Stomach smooth muscle (tissue), 2 donors: Measurements from ENCODE around the gene TPM4.

Experiments
- H3K27ac ChIP-seq: one replicate; pipeline ENCODE4 v1.7.0; 2013; ENCODE audit warnings: mild to moderate bottlenecking, low read length, inconsistent platforms
- H3K27me3 ChIP-seq, 2 donors: one replicate each; pipeline ENCODE4 v1.7.0; 2013; ENCODE audit warnings: low read length in 2 of 2; ENCODE audit not compliant: insufficient read depth in 2 of 2, control insufficient read depth in 1 of 2
- H3K36me3 ChIP-seq, 2 donors: one replicate each; pipeline ENCODE4 v1.7.0; 2013; ENCODE audit warnings: low read length in 2 of 2; ENCODE audit not compliant: control insufficient read depth in 2 of 2, insufficient read depth in 2 of 2
- H3K4me1 ChIP-seq: one replicate; pipeline ENCODE4 v1.7.0; 2013; ENCODE audit warnings: low read length; ENCODE audit not compliant: control insufficient read depth, insufficient read depth
- H3K4me3 ChIP-seq, 2 donors: one replicate each; pipeline ENCODE4 v1.7.0; 2013; ENCODE audit warnings: low read length in 2 of 2
- H3K9ac ChIP-seq, 2 donors: one replicate each; pipeline ENCODE4 v1.7.0; 2013; ENCODE audit warnings: low read length in 2 of 2, mild to moderate bottlenecking in 1 of 2
- H3K9me3 ChIP-seq, 2 donors: one replicate each; pipeline ENCODE4 v1.7.0; 2013; ENCODE audit warnings: low read length in 2 of 2; ENCODE audit not compliant: control insufficient read depth in 2 of 2
- donor health status: healthy.
- donor health status: Pancreatic carcinoma.

Gene TPM4

DNA sequence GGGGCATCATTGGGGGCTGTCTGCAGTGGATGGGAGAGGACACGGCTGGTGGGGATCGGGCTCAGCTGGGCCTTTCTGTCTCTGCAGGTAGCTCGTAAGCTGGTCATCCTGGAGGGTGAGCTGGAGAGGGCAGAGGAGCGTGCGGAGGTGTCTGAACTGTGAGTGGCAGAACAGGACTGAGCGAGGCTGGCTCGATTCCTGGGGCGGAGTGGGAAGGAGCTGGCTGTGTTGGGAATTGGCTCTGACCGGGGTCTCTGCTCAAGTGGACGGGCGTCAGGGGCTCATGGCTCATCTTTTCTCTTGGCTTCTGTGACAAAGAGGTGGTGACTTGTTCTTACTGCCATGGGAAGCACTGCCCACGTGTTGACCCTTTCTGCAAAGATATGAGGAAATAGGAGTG is 11.6 kb downstream of the TPM4 start:
- peak overlapping the region; percentile 62 for H3K27ac ChIP-seq
- H3K36me3 ChIP-seq, result peaks cover 76 to 86% of the 10 kb centered on the region in 2 donors
- H3K9ac ChIP-seq, result no peak overlapping the region
- peaks cover 62% of the 10 kb centered on the region for H3K4me1 ChIP-seq
- H3K27me3 ChIP-seq, result no peaks in the 10 kb centered on the region
- H3K9me3 ChIP-seq, result no peaks in the 10 kb centered on the region
- no peak overlapping the region for H3K4me3 ChIP-seq

DNA sequence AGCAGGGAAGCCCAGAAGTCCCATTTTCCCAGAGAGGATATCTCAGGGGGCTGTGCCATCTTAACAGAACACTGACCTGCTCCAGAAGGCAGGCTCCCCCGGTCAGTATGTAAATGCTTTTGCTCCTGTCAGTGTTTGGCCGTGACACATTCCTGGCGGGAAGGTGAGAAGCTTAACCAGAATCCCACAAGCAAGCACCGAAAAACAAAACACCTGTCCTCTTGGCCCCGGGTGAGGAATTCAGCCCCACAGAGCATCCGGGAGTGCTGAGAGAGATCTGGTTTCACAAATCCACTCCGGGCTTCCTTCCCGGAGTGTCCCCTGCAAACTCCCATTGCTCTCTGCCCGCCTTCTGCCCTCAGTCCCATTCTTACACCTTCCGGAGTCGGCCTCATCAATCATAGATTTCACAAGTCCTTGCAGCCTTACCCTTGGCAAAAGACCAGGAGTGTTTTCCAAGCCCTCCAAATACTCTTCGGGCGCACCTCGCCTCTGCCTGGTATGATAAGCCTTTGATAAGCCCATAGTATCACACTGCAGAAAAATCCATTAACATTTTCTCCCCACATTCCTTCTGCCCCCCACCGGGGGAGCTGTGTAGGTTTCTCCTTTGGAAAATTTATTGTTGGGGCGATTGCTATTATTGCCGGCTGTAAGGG is 12.2 kb downstream of the TPM4 start:
- peaks cover 56% of the 10 kb centered on the region for H3K4me1 ChIP-seq

DNA sequence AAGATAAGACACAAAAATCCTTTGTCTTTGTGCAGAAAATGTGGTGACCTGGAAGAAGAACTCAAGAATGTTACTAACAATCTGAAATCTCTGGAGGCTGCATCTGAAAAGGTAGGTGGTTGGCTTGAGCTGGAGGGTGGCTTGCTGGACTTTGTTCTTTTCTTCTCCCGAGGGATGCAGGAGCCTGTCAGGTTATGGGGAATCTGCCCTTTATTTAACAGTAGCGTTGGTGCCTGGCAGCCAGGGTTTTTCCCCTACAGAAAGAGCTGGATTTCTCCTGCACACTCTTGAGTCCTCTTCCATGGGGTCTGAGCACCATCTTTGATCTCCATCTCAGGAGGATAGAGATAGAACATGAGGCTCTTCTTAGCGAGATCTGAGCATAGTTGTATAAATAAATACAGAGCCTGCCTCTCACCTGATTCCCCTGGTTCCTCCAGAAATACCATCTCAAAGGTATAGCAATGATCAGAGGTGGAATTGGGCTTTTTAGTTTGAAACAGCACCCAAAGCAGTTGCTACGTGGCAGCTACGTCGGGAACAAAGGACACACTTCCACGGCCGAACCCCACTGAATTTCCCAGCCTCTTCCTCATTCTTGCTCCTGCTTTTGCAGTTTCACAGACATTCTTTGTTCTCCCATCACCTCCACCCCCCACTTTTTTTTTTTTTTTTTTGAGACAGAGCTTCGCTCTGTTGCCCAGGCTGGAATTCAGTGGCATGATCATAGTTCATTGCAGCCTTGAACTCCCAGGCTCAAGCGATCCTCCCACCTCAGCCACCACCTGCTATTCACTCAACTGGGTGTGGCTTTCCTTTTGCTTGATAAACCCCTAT is 12.9 kb downstream of the TPM4 start:
- no peak overlapping the region for H3K4me3 ChIP-seq
- peak overlapping the region; percentile 62 for H3K27ac ChIP-seq
- peaks cover 49% of the 10 kb centered on the region for H3K4me1 ChIP-seq
- H3K27me3 ChIP-seq, result no peaks in the 10 kb centered on the region
- no peak overlapping the region for H3K9ac ChIP-seq
- no peaks in the 10 kb centered on the region for H3K9me3 ChIP-seq
- peaks cover 74 to 87% of the 10 kb centered on the region in 2 donors for H3K36me3 ChIP-seq

More for the DNA sequence above, 12.2 kb downstream of the TPM4 start:
- peaks cover 75 to 86% of the 10 kb centered on the region in 2 donors for H3K36me3 ChIP-seq
- H3K9ac ChIP-seq, result no peak overlapping the region
- no peaks in the 10 kb centered on the region for H3K9me3 ChIP-seq
- no peaks in the 10 kb centered on the region for H3K27me3 ChIP-seq
- H3K27ac ChIP-seq, result peak overlapping the region; percentile 62
- no peak overlapping the region for H3K4me3 ChIP-seq

DNA sequence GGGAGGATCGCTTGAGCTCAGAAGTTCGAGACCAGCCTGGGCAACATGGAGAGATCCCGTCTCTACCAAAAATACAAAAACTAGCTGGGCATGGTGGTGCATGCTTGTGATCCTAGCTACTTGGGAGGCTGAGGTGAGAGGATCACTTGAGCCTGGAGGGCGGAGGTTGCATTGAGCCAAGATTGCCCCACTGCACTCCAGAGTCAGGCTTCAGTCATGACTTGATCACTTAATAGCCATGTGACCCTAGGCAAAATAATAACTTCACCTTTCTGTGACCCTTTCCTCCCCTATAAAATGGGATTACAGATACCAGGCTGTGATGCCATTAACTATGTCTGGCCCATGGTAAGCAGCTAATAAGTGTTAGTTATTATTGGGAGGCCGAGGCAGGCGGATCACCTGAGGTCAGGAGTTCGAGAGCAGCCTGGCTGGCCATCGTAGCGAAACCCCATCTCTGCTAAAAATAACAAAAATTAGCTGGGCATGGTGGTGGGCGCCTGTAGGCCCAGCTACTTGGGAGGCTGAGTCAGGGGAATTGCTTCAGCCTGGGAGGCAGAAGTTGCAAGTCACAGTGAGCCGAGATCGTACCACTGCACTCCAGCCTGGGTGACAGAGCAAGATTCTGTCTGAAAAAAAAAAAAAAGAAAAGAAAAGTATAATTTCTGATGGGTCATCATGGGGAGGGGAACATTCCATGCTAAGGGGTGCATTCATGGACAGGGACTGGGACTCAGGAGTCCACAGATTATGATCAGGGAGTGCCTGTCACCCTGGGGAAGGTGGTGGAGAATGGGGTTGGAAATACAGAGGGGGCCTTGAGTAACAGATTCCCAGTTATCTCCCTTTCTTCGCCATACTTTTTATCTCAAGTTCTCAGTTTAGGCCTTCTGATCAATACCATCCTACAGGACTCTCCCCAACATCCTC is 15.5 kb downstream of the TPM4 start:
- H3K9ac ChIP-seq, result peak overlapping the region in 1 of 2 donors; percentile 4
- peaks cover 24% of the 10 kb centered on the region for H3K4me1 ChIP-seq
- H3K9me3 ChIP-seq, result no peaks in the 10 kb centered on the region
- H3K36me3 ChIP-seq, result peaks cover 75 to 85% of the 10 kb centered on the region in 2 donors
- H3K4me3 ChIP-seq, result no peak overlapping the region
- H3K27ac ChIP-seq, result no peak overlapping the region
- no peaks in the 10 kb centered on the region for H3K27me3 ChIP-seq

DNA sequence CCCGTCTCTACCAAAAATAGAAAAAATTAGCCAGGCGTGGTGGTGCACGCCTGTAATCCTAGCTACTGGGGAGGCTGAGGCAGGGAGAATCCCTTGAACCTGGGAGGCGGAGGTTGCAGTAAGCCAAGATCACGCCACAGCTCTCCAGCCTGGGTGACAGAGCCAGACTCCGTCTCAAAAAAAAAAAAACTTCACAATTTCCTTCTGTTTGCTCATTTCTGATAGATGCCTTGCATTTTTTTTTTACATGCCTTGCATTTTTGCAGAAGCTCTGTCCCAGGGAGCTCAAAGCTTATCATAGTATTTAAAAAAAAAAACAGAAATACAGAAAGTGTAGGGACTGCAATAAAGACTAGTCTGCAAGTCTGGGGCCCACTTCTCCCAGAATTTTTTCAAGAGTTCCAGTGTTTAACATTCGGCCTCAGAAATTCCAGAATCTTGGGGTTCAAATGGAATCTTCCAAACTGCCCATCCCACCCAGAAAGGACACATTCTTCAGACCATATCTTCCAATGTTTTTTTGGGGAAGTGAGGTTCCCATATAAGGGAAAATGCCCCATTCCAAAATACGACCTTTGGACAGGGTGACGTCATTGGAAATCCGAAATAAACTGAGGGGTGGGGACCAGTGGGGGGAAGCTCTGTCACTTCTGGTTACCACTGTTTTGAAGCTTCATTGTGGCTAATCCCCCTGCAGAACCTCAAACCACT is 18.2 kb downstream of the TPM4 start:
- Histone ChIP-seq H3K9me3 (no peaks in the 10 kb centered on the region), H3K27ac (peak overlapping the region; percentile 31), H3K4me1 (peaks cover 8% of the 10 kb centered on the region), H3K36me3 (peaks cover 71 to 85% of the 10 kb centered on the region in 2 donors), H3K4me3 (no peak overlapping the region), H3K27me3 (no peaks in the 10 kb centered on the region), H3K9ac (no peak overlapping the region)

DNA sequence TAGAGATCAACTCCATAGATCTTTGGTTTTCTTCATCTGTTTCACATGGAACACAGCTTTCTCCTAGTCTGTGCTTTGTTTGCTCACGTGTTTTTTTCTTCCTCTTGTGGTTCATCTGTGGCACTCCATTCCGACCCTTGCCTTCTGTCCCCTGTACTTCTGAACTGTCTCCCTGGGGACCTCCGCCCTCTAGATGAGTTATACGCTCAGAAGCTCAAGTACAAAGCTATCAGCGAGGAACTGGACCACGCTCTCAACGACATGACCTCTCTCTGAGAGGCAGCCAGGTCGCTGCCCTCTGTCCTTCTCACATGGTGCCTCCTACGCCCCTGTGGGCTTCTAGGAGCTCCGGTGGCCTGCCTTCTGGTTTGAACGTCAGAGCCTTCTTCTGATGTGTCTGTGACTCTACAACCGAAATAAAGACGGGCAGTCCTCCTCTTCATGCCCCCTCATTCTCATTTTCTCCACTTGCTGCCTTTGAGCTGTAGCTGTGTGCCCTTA is 18.8 kb downstream of the TPM4 start:
- Histone ChIP-seq H3K9me3 (no peaks in the 10 kb centered on the region), H3K27me3 (no peaks in the 10 kb centered on the region), H3K4me3 (no peak overlapping the region), H3K9ac (no peak overlapping the region), H3K27ac (peak overlapping the region; percentile 31), H3K4me1 (peaks cover 8% of the 10 kb centered on the region), H3K36me3 (peaks cover 69 to 88% of the 10 kb centered on the region in 2 donors)

DNA sequence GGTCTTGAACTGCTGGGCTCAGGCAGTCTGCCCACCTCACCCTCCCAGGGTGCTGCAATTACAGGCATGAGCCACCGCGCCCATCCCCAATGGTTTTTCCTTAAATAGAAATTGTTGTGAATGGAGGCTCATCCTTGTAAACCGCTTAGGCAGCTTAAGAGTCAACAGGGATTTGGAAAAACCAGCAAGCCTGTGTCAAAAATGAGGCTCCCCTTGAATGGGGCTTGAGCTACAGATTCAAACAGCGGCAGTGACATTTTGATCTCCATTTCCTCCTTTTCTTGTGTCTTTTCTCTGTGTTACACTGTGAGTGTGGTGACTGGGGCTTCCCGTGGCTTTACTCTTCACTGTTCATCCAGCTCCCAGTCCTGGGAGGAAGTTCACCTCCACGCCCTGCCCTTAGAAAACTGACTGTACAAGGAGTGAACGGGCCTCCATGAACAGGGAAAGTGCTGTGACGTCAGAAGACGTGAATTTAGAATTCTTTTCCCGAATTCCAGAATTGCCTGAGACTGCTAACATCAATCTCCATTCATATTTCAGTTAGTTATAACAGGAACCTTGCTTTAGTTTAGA is 20.1 kb downstream of the TPM4 start:
- Histone ChIP-seq H3K9me3 (no peaks in the 10 kb centered on the region), H3K9ac (no peak overlapping the region), H3K27ac (peak overlapping the region; percentile 64), H3K27me3 (no peaks in the 10 kb centered on the region), H3K36me3 (peaks cover 68 to 86% of the 10 kb centered on the region in 2 donors), H3K4me1 (peaks cover 8% of the 10 kb centered on the region), H3K4me3 (no peak overlapping the region)

DNA sequence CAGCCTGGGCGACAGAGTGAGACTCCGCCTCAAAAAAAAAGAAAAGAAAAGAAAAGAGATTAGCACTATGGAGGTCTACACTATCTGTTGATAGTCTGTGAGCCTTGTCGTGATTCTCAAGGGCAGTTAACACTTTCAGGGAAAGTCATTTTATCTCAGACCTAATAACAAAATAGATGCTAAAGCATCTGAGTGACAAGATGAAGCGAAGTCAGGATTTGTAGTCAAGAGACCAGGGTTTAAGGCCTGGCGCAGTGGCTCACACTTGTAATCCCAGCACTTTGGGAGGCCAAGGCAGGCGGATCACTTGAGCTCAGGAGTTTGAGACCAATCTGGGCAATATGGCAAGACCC is 22.1 kb downstream of the TPM4 start:
- Histone ChIP-seq H3K4me3 (no peak overlapping the region), H3K9ac (no peak overlapping the region), H3K27me3 (no peaks in the 10 kb centered on the region), H3K9me3 (no peaks in the 10 kb centered on the region), H3K27ac (peak overlapping the region; percentile 46), H3K36me3 (peaks cover 60 to 87% of the 10 kb centered on the region in 2 donors), H3K4me1 (peaks cover 8% of the 10 kb centered on the region)

DNA sequence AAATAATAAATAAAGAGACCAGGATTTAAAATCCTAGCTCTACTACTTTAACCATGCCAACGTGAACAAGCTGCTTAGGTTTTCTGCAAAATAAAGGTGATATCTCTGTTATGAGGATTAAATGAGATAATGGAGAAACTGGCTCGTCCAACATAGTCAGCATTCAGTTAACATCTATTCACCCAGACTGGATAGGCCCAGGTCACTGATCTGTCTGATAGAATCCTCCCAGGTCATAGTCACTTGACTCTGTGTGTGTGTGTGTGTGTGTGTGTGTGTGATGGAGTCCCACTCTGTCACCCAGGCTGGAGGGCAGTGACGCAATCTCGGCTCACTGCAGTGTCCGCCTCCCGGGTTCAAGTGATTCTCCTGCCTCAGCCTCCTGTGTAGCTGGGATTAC is 22.5 kb downstream of the TPM4 start:
- Histone ChIP-seq H3K4me1 (peaks cover 8% of the 10 kb centered on the region), H3K36me3 (peaks cover 59 to 86% of the 10 kb centered on the region in 2 donors), H3K9ac (no peak overlapping the region), H3K27ac (no peak overlapping the region), H3K4me3 (no peak overlapping the region), H3K27me3 (no peaks in the 10 kb centered on the region), H3K9me3 (no peaks in the 10 kb centered on the region)
